Vagina (tissue), 2 donors: ENCODE results near the gene NTN3. TPM values are rescaled to one million over a fixed set of nuclear protein-coding genes. Genes with fewer than 3 reads are reported as not detected.

Experiments
- DNase-seq, 2 donors: peaks; one replicate each; pipeline ENCODE4 v3.0.0-alpha.2; 2017; ENCODE audit errors: extremely low spot score in 2 of 2
- H3K27ac ChIP-seq: fragments of 200-600 bp; sonication (generic); one replicate; pipeline ENCODE4 v1.5.1; 2019
- H3K27me3 ChIP-seq: fragments of 200-600 bp; sonication (generic); one replicate; pipeline ENCODE4 v1.5.1; 2019
- H3K36me3 ChIP-seq, 2 donors: fragments of 200-600 bp; sonication (generic); one replicate each; pipeline ENCODE4 v1.5.1; 2017 to 2019
- H3K4me1 ChIP-seq: fragments of 200-600 bp; sonication (generic); one replicate; pipeline ENCODE4 v1.5.1; 2019
- H3K4me3 ChIP-seq, 2 donors: fragments of 200-600 bp; sonication (generic); 1 replicate in 1 of 2; 2 replicates in 1 of 2; pipeline ENCODE4 v1.5.1; 2016 to 2019
- H3K9me3 ChIP-seq: fragments of 200-600 bp; sonication (generic); one replicate; pipeline ENCODE4 v1.5.1; 2019
- CTCF ChIP-seq, 3 experiments: fragments of 450-650 bp in 2 of 3; fragments of 200-600 bp in 1 of 3; sonication (generic) in 1 of 3; IDR thresholded peaks; one replicate each; pipeline ENCODE4 v1.5.1; 2017 to 2019; ENCODE audit warnings: antibody characterized with exemption in 3 of 3, mild to moderate bottlenecking in 2 of 3, moderate library complexity in 2 of 3
- POLR2A ChIP-seq, 2 donors: fragments of 450-650 bp; IDR thresholded peaks; one replicate each; pipeline ENCODE4 v1.6.1; 2017; ENCODE audit warnings: antibody characterized with exemption in 2 of 2, mild to moderate bottlenecking in 2 of 2, moderate library complexity in 2 of 2
- POLR2AphosphoS5 ChIP-seq, 2 donors: sonication (generic); formaldehyde crosslinking; IDR thresholded peaks; one replicate each; pipeline ENCODE4 v1.9.0; 2017; ENCODE audit warnings: antibody characterized with exemption in 2 of 2, mild to moderate bottlenecking in 2 of 2, low read depth in 1 of 2; ENCODE audit not compliant: insufficient read depth in 1 of 2
- intact Hi-C: fragments of 100-400 bp; cut with DNase I; formaldehyde crosslinking; loops from one replicate; pipeline ENCODE4 v1.15.1; 2023
- total RNA-seq: library from RNA; depleted of rRNA; stranded (reverse); fragments of >200 nt; gene quantifications from one replicate; pipeline ENCODE4 v1.2.3, GENCODE V29; 2016

NTN3 gene
- total RNA-seq, 1 donor from 2014 or later: not detected

GRCh38 chr16:2457946-2458345 is 13.2 kb upstream of the NTN3 start:
- no peaks in the 10 kb centered on the region for H3K9me3 ChIP-seq
- H3K4me1 ChIP-seq: peaks cover 16% of the 10 kb centered on the region
- no peak overlapping the region for H3K4me3 ChIP-seq
- no peaks in the 10 kb centered on the region for H3K36me3 ChIP-seq
- H3K27ac ChIP-seq: no peak overlapping the region
- DNase-seq: no peak
- TF ChIP-seq CTCF (IDR thresholded peaks at IDR 0.05) (no peak), POLR2A (IDR thresholded peaks at IDR 0.05) (no peak), POLR2AphosphoS5 (IDR thresholded peaks at IDR 0.05; ENCODE audit: insufficient read depth in 1 of 2, low read depth in 1 of 2) (no peak)
- intact Hi-C loops: no loop called here
- no peaks in the 10 kb centered on the region for H3K27me3 ChIP-seq

GRCh38 chr16:2458887-2459646 is 12.0 kb upstream of the NTN3 start:
- Histone ChIP-seq H3K36me3 (no peaks in the 10 kb centered on the region), H3K4me3 (peak overlapping the region; percentile 48 to 59), H3K9me3 (no peaks in the 10 kb centered on the region), H3K27me3 (no peaks in the 10 kb centered on the region), H3K27ac (no peak overlapping the region), H3K4me1 (peaks cover 16% of the 10 kb centered on the region)
- intact Hi-C loops: no loop called here
- no peak for DNase-seq
- TF ChIP-seq POLR2A (IDR thresholded peaks at IDR 0.05) (no peak), POLR2AphosphoS5 (IDR thresholded peaks at IDR 0.05; ENCODE audit: insufficient read depth in 1 of 2, low read depth in 1 of 2) (no peak), CTCF (IDR thresholded peaks at IDR 0.05) (no peak)

GRCh38 chr16:2459647-2460390 is 11.3 kb upstream of the NTN3 start, which contains the start of gene TEDC2:
TSS of gene TEDC2 (plus strand) at chr16:2460109. CDS start at chr16:2460145, 36 bp downstream.
- peak within 1 kb of the TSS; percentile 48 to 59 for H3K4me3 ChIP-seq
- H3K36me3 ChIP-seq: no peaks in the 10 kb centered on the region
- H3K4me1 ChIP-seq: peaks cover 16% of the 10 kb centered on the region
- H3K27me3 ChIP-seq: no peaks in the 10 kb centered on the region
- TF ChIP-seq POLR2AphosphoS5 (IDR thresholded peaks at IDR 0.05; ENCODE audit: insufficient read depth in 1 of 2, low read depth in 1 of 2) (peak; percentile 64 to 83), POLR2A (IDR thresholded peaks at IDR 0.05) (no peak)
- no peak for DNase-seq
- H3K9me3 ChIP-seq: no peaks in the 10 kb centered on the region
- intact Hi-C loops: no loop called here
- H3K27ac ChIP-seq: no peak within 1 kb of the TSS

GRCh38 chr16:2460391-2460713 is 10.7 kb upstream of the NTN3 start:
- no peak for DNase-seq
- Histone ChIP-seq H3K9me3 (no peaks in the 10 kb centered on the region), H3K4me1 (peaks cover 16% of the 10 kb centered on the region), H3K27ac (no peak overlapping the region), H3K4me3 (peak overlapping the region; percentile 48 to 59), H3K27me3 (no peaks in the 10 kb centered on the region), H3K36me3 (no peaks in the 10 kb centered on the region)
- TF ChIP-seq POLR2A (IDR thresholded peaks at IDR 0.05) (no peak), CTCF (IDR thresholded peaks at IDR 0.05) (no peak), POLR2AphosphoS5 (IDR thresholded peaks at IDR 0.05; ENCODE audit: insufficient read depth in 1 of 2, low read depth in 1 of 2) (no peak)
- intact Hi-C loops: no loop called here

- no peak for TF ChIP-seq CTCF (IDR thresholded peaks at IDR 0.05)
- no peak for TF ChIP-seq POLR2AphosphoS5 (IDR thresholded peaks at IDR 0.05; ENCODE audit: insufficient read depth in 1 of 2, low read depth in 1 of 2)
- no peak for TF ChIP-seq POLR2A (IDR thresholded peaks at IDR 0.05)
- Histone ChIP-seq H3K9me3 (no peaks in the 10 kb centered on the region), H3K4me1 (peaks cover 16% of the 10 kb centered on the region), H3K4me3 (no peak overlapping the region), H3K27me3 (no peaks in the 10 kb centered on the region), H3K27ac (no peak overlapping the region), H3K36me3 (no peaks in the 10 kb centered on the region)
- intact Hi-C loops: no loop called here
- no peak for DNase-seq
Measured at GRCh38 chr16:2460916-2461315, 10.2 kb upstream of the NTN3 start.
